HCT116 (cell line): ENCODE results near the gene TMTC2. TPM values are rescaled to one million over a fixed set of nuclear protein-coding genes. Genes with fewer than 3 reads are reported as not detected.

Experiments used
- ATAC-seq: fragments of 200-7000 bp; cut with Tn5 transposase; 2 replicates; pipeline ENCODE4 v1.9.1; 2020; ENCODE audit warnings: mild to moderate bottlenecking, moderate library complexity
- BruUV-seq: library from RNA; stranded (reverse); fragments of 400-500 nt; replicated peaks from 2 replicates; lab custom pipeline; 2021; lab: Mats Ljungman, UMichigan
- CTCF ChIA-PET: fragments of 300-600 bp; sonication (Branson Sonifier 250); formaldehyde crosslinking; loops from one replicate; lab custom pipeline; 2021; ENCODE audit warnings: antibody characterized with exemption; lab: Charles Lee
- POLR2A ChIA-PET: fragments of 300-600, 350-600 bp; sonication (Branson Sonifier 250); formaldehyde crosslinking; loops from one replicate; lab custom pipeline; 2021; ENCODE audit warnings: antibody characterized with exemption; lab: Charles Lee
- RAD21 ChIA-PET, 2 experiments: fragments of 300-600 bp; sonication (Branson Sonifier 250); formaldehyde crosslinking; loops; one replicate each; lab custom pipeline; 2023; ENCODE audit warnings: low total read pairs in 2 of 2; ENCODE audit not compliant: uncharacterized antibody in 2 of 2, unreplicated experiment in 2 of 2, low non-redundant PET in 1 of 2; lab: Charles Lee
- DNase-seq: peaks from one replicate; pipeline ENCODE4 v3.0.0-alpha.2; 2010; ENCODE audit warnings: low read depth, low spot score
- H2AFZ ChIP-seq: fragments of 200-600 bp; shearing (Covaris generic), sonication (generic); 2 replicates; pipeline ENCODE4 v1.6.1; 2017; ENCODE audit warnings: low read depth, mixed run types, mixed read lengths, antibody characterized with exemption, low read length; ENCODE audit not compliant: poor library complexity, severe bottlenecking
- H3K27ac ChIP-seq: 2 replicates; pipeline ENCODE4 v1.5.1; 2012; ENCODE audit warnings: low read depth, low read length
- H3K27me3 ChIP-seq: fragments of 200-600 bp; sonication (generic); 2 replicates; pipeline ENCODE4 v1.6.1; 2016; ENCODE audit warnings: mixed run types, low read length, mixed read lengths; ENCODE audit not compliant: insufficient read depth
- H3K36me3 ChIP-seq, 2 experiments: fragments of 200-500 bp in 1 of 2; fragments of 200-600 bp in 1 of 2; sonication (Bioruptor generic) in 1 of 2; sonication (generic) in 1 of 2; 2 replicates each; pipeline versions ENCODE4 v1.5.1 to v1.6.1; 2014 to 2016; ENCODE audit warnings: low read length in 2 of 2, inconsistent platforms in 1 of 2, mixed read lengths in 1 of 2, mixed run types in 1 of 2; ENCODE audit not compliant: insufficient read depth in 2 of 2, control insufficient read depth in 1 of 2
- H3K4me1 ChIP-seq, 2 experiments: fragments of 200-600 bp in 1 of 2; sonication (generic) in 1 of 2; 2 replicates each; pipeline versions ENCODE4 v1.5.1 to v1.6.1; 2012 to 2017; ENCODE audit warnings: low read length in 2 of 2, inconsistent platforms in 1 of 2, mild to moderate bottlenecking in 1 of 2, mixed read lengths in 1 of 2, mixed run types in 1 of 2, moderate library complexity in 1 of 2; ENCODE audit not compliant: insufficient read depth in 2 of 2, control insufficient read depth in 1 of 2
- H3K4me2 ChIP-seq: fragments of 200-600 bp; sonication (generic); 2 replicates; pipeline ENCODE4 v1.6.1; 2017; ENCODE audit warnings: mixed run types, low read length, mixed read lengths
- H3K4me3 ChIP-seq, 2 experiments: fragments of 200-600 bp in 1 of 2; sonication (generic) in 1 of 2; replicated peaks in 1 of 2; 2 replicates each; pipeline ENCODE4 v1.5.1; 2011 to 2016; ENCODE audit warnings: low read length in 2 of 2, control low read depth in 1 of 2, low read depth in 1 of 2, mild to moderate bottlenecking in 1 of 2, mixed read lengths in 1 of 2, mixed run types in 1 of 2
- H3K79me2 ChIP-seq: fragments of 200-600 bp; sonication (generic); 2 replicates; pipeline ENCODE4 v1.6.1; 2017; ENCODE audit warnings: mild to moderate bottlenecking, mixed run types, low read length, moderate library complexity, mixed read lengths; ENCODE audit not compliant: insufficient read depth
- H3K9ac ChIP-seq: fragments of 200-600 bp; sonication (generic); 2 replicates; pipeline ENCODE4 v1.6.1; 2016; ENCODE audit warnings: low read length, mixed read lengths
- H3K9me2 ChIP-seq: fragments of 200-600 bp; sonication (generic), shearing (Covaris generic); 2 replicates; pipeline ENCODE4 v1.6.1; 2017; ENCODE audit warnings: mixed run types, mild to moderate bottlenecking, moderate library complexity; ENCODE audit not compliant: insufficient read depth
- H3K9me3 ChIP-seq, 2 experiments: fragments of 200-500 bp in 1 of 2; fragments of 200-600 bp in 1 of 2; sonication (Bioruptor generic) in 1 of 2; sonication (generic) in 1 of 2; 2 replicates each; pipeline ENCODE4 v1.6.1; 2014 to 2017; ENCODE audit warnings: low read length in 2 of 2, mixed read lengths in 2 of 2, inconsistent platforms in 1 of 2, low read depth in 1 of 2, mild to moderate bottlenecking in 1 of 2, mixed run types in 1 of 2, moderate library complexity in 1 of 2; ENCODE audit not compliant: control insufficient read depth in 1 of 2, insufficient read depth in 1 of 2
- H4K20me1 ChIP-seq: fragments of 200-600 bp; sonication (generic), shearing (Covaris generic); 2 replicates; pipeline ENCODE4 v1.6.1; 2017; ENCODE audit warnings: mixed run types, mild to moderate bottlenecking, moderate library complexity; ENCODE audit not compliant: insufficient read depth
- POLR2A ChIP-seq: IDR thresholded peaks from 2 replicates; pipeline ENCODE4 v1.7.0; 2011; ENCODE audit warnings: borderline replicate concordance; ENCODE audit not compliant: insufficient read depth, insufficient read length; ENCODE audit errors: extremely low read depth
- RAD21 ChIP-seq: IDR thresholded peaks from 2 replicates; pipeline ENCODE4 v1.6.1; 2012; ENCODE audit warnings: low read depth, mild to moderate bottlenecking
- intact Hi-C: fragments of 100-400 bp; cut with micrococcal nuclease; formaldehyde crosslinking; loops from 2 replicates; pipeline ENCODE4 v1.10.0; 2022
- total RNA-seq: library from RNA; stranded (reverse); gene quantifications from one replicate; pipeline ENCODE4 v1.2.1, GENCODE V29; 2021; ENCODE audit not compliant: unreplicated experiment
- TF ChIP-seq, protein P1 (sequence below): IDR thresholded peaks from 2 replicates; pipeline ENCODE4 v1.6.1; 2012; ENCODE audit warnings: low read depth

Gene TMTC2
- total RNA-seq, 1 experiment from 2014 or later: 11.5 TPM

DNA sequence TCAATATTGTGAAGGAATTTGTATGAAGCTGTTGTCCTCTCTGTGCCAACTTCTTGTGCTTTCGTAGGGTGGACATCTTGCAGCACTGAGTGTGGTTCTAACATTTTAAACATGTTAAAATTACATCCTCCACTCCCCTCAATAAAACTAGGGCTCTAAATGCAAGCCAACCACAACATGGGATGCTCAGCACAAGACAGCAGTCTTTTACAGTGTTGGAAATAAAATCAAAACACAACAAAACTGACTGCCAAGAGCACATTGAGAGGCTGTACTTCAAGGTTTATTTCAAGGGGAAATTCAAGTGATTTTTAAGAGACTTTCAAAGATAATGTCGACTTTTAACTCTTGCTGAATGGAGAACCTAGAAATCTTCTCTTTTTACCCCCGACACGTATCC lies 396.9 kb downstream of the TMTC2 start (continued):
- TF ChIP-seq POLR2A: no peak
- TF ChIP-seq, protein P1, sequence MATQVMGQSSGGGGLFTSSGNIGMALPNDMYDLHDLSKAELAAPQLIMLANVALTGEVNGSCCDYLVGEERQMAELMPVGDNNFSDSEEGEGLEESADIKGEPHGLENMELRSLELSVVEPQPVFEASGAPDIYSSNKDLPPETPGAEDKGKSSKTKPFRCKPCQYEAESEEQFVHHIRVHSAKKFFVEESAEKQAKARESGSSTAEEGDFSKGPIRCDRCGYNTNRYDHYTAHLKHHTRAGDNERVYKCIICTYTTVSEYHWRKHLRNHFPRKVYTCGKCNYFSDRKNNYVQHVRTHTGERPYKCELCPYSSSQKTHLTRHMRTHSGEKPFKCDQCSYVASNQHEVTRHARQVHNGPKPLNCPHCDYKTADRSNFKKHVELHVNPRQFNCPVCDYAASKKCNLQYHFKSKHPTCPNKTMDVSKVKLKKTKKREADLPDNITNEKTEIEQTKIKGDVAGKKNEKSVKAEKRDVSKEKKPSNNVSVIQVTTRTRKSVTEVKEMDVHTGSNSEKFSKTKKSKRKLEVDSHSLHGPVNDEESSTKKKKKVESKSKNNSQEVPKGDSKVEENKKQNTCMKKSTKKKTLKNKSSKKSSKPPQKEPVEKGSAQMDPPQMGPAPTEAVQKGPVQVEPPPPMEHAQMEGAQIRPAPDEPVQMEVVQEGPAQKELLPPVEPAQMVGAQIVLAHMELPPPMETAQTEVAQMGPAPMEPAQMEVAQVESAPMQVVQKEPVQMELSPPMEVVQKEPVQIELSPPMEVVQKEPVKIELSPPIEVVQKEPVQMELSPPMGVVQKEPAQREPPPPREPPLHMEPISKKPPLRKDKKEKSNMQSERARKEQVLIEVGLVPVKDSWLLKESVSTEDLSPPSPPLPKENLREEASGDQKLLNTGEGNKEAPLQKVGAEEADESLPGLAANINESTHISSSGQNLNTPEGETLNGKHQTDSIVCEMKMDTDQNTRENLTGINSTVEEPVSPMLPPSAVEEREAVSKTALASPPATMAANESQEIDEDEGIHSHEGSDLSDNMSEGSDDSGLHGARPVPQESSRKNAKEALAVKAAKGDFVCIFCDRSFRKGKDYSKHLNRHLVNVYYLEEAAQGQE: no peak

DNA sequence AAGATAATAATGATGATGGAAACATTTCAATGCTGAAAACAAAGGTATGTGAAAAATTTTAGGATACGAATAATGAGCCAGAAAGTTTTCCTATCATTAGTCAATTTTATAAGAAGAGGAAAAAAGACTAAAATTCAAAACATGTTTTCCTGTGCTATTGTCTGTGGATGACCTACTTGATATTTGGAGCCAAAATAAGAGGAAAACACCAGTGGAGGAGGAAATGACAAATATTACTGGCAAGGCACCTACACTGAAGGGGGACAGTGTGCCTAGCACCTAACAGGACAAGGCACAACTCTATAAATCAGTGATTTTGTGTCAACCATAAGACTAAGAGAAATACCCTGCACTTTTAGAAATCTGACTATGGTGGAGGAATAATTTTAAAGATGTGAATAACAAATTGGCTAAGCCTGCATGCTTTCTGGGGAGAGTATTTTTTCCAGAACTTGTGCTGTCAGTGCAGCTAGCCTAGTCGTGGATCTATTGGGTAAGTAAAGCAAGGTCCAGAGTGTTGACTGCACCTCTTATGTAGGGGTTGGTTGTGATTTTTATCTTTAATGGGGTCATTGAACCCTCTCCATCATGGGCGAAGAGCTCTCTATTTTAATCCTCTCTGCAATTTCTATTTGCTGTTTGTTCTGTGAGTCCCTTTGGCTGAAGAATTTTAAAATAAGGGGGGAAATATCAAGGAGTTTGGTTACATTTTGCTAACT lies 398.0 kb downstream of the TMTC2 start:
- ChIA-PET RAD21 (no interaction called here), POLR2A (no interaction called here), CTCF (no interaction called here)
- no TSS peak for BruUV-seq
- Histone ChIP-seq H3K27ac (no peak overlapping the region), H3K36me3 (no peaks in the 10 kb centered on the region), H3K27me3 (no peaks in the 10 kb centered on the region), H2AFZ (no peak overlapping the region), H3K9me3 (no peaks in the 10 kb centered on the region), H3K9me2 (no peaks in the 10 kb centered on the region), H3K79me2 (no peaks in the 10 kb centered on the region), H3K4me2 (no peak overlapping the region), H3K4me1 (no peaks in the 10 kb centered on the region), H3K4me3 (no peak overlapping the region), H3K9ac (no peak overlapping the region), H4K20me1 (no peaks in the 10 kb centered on the region)
- intact Hi-C loops: no loop called here
- DNase-seq (no peak), ATAC-seq (no peak)
- TF ChIP-seq, protein P1: no peak
- TF ChIP-seq RAD21: no peak
- no peak for TF ChIP-seq POLR2A
